GM23248 (cell line): ENCODE data around the gene SH3GLB1.

ENCODE experiments used
- EZH2 ChIP-seq: fragments of 200-600 bp; sonication (generic); IDR thresholded peaks from 2 replicates; pipeline ENCODE4 v1.6.1; 2018; ENCODE audit warnings: antibody characterized with exemption, mild to moderate bottlenecking; ENCODE audit not compliant: insufficient read depth, poor library complexity, severe bottlenecking
- EZH2phosphoT487 ChIP-seq: fragments of 200-600 bp; sonication (generic); IDR thresholded peaks from 2 replicates; pipeline ENCODE4 v1.6.1; 2018; ENCODE audit warnings: antibody characterized with exemption, moderate library complexity, mild to moderate bottlenecking, low read depth; ENCODE audit not compliant: insufficient read depth

DNA sequence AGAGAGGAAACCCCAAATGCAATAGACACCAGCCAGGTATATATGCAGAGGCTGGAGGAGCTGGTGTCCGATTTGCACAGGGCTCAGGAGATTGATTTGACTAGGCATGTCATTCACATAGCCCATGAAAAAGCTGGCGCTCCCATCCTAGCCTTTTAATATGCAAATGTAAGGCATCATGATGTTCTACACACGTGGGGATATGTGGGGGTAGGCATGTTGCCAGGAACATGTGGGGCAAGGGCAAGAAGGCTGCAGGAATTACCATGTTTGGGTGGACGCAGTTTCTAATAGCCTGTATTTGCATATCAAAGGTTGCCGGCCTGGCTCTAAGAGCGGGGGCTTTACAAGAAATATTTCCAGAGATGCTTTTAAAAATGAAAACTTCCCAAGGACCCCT lies 11.7 kb upstream of the SH3GLB1 start:
- no peak for TF ChIP-seq EZH2phosphoT487
- TF ChIP-seq EZH2, result no peak
